GM12892 (cell line): ENCODE data around the gene ERBB4.

Source experiments
- POLR2A ChIP-seq: IDR thresholded peaks from 2 replicates; pipeline ENCODE4 v1.6.1; 2011; ENCODE audit warnings: low read depth, low read length, control low read depth
- POLR2AphosphoS5 ChIP-seq: IDR thresholded peaks from 2 replicates; pipeline ENCODE4 v1.6.1; 2011; ENCODE audit warnings: low read depth, low read length, control low read depth

DNA sequence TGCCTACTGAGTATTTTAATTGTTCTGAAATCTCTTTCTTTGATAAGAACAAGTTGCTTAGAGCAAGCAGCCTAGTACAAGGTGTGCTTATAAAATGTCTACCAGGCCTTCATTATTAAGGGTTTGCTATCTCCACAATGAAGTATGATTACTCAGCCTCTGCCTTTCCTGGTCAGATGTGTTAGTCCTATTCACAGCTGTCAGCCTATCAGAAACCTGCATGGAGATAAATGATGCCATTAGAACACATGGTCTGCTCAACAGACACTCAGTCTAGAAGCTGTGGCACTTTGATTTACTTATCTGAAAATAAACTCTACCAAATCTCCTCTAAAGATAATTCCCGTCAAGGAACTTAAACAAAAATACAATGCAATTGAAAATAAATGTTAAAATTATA is 448.7 kb downstream of the ERBB4 start:
- TF ChIP-seq POLR2A: no peak
- no peak for TF ChIP-seq POLR2AphosphoS5
